HepG2 (cell line): ENCODE measurements around the gene NPTX2. TPM values are rescaled to one million over a fixed set of nuclear protein-coding genes. Genes with fewer than 3 reads are reported as not detected.

Experiments used
- ATAC-seq: fragments of 200-7000 bp; cut with Tn5 transposase; 3 replicates; pipeline ENCODE4 v1.9.1; 2020; ENCODE audit warnings: mild to moderate bottlenecking, moderate library complexity
- BruUV-seq: library from RNA; stranded (reverse); fragments of 400-500 nt; replicated peaks from 2 replicates; lab custom pipeline; 2021; lab: Mats Ljungman, UMichigan
- CTCF ChIA-PET: fragments of 300-600 bp; formaldehyde crosslinking; extraction: SDS; loops from one replicate; lab custom pipeline; 2021; ENCODE audit warnings: low total read pairs, inconsistent platforms, low intra/inter-chr PET ratio; lab: Yijun Ruan, JAX
- POLR2A ChIA-PET: fragments of 350-600 bp; sonication (Branson Sonifier 250); formaldehyde crosslinking; loops from one replicate; lab custom pipeline; 2020; ENCODE audit warnings: antibody characterized with exemption, inconsistent platforms; lab: Yijun Ruan, JAX
- DNase-seq: peaks from one replicate; pipeline ENCODE4 v3.0.0-alpha.2; 2015; ENCODE audit warnings: low spot score
- FAIRE-seq: peaks from 3 replicates; lab custom pipeline; 2011; peaks lifted over from hg19 to GRCh38; lab: Jason Lieb, UNC
- H2AFZ ChIP-seq: one replicate; pipeline ENCODE4 v1.6.1; 2011; ENCODE audit warnings: low read length, inconsistent platforms
- H3K27ac ChIP-seq: fragments of 300-600 bp; 3 replicates; pipeline ENCODE4 v1.8.0; 2011; ENCODE audit warnings: mixed run types, mild to moderate bottlenecking, mixed read lengths, low read length, inconsistent platforms; ENCODE audit not compliant: insufficient read depth; ENCODE audit errors: extremely low read length
- H3K27me3 ChIP-seq, 2 experiments: fragments of 200-600 bp in 1 of 2; 2 replicates in 1 of 2; 3 replicates in 1 of 2; pipeline versions ENCODE4 v1.6.0 to v1.8.0; 2011; ENCODE audit warnings: low read length in 2 of 2, mild to moderate bottlenecking in 2 of 2, moderate library complexity in 2 of 2, inconsistent platforms in 1 of 2; ENCODE audit not compliant: insufficient read depth in 2 of 2, control insufficient read depth in 1 of 2
- H3K36me3 ChIP-seq, 2 experiments: fragments of 200-600 bp in 1 of 2; replicated peaks in 1 of 2; 2 replicates in 1 of 2; 3 replicates in 1 of 2; pipeline versions ENCODE4 v1.5.1 to v1.8.0; 2011; ENCODE audit warnings: low read length in 2 of 2, inconsistent platforms in 1 of 2; ENCODE audit not compliant: insufficient read depth in 2 of 2, control insufficient read depth in 1 of 2
- H3K4me1 ChIP-seq: 2 replicates; pipeline ENCODE4 v1.5.1; 2012; ENCODE audit warnings: low read length, inconsistent platforms; ENCODE audit not compliant: insufficient read depth
- H3K4me2 ChIP-seq: 2 replicates; pipeline ENCODE4 v1.6.0; 2011; ENCODE audit warnings: low read depth, low read length, inconsistent platforms
- H3K4me3 ChIP-seq, 3 experiments: fragments of 200-600 bp in 1 of 3; sonication (generic), shearing (Covaris generic) in 1 of 3; replicated peaks in 1 of 3; 2 replicates each; pipeline ENCODE4 v1.5.1; 2011 to 2016; ENCODE audit warnings: low read length in 3 of 3, inconsistent platforms in 2 of 3, low read depth in 2 of 3, mild to moderate bottlenecking in 2 of 3, control low read depth in 1 of 3, mixed read lengths in 1 of 3; ENCODE audit not compliant: insufficient read depth in 1 of 3
- H3K79me2 ChIP-seq: one replicate; pipeline ENCODE4 v1.6.1; 2011; ENCODE audit warnings: low read length, inconsistent platforms; ENCODE audit not compliant: insufficient read depth
- H3K9ac ChIP-seq: 2 replicates; pipeline ENCODE4 v1.6.0; 2011; ENCODE audit warnings: mild to moderate bottlenecking, low read depth, low read length, inconsistent platforms; ENCODE audit not compliant: insufficient read depth
- H3K9me3 ChIP-seq: 2 replicates; pipeline ENCODE4 v1.5.1; 2012; ENCODE audit warnings: mild to moderate bottlenecking, low read length
- H4K20me1 ChIP-seq: 2 replicates; pipeline ENCODE4 v1.6.0; 2011; ENCODE audit warnings: inconsistent platforms, mild to moderate bottlenecking, low read length, moderate library complexity; ENCODE audit not compliant: insufficient read depth
- MED8 ChIP-seq: sonication (generic); formaldehyde crosslinking; IDR thresholded peaks from 2 replicates; pipeline ENCODE4 v1.8.1; 2023; ENCODE audit warnings: mild to moderate bottlenecking, missing genetic modification reagents; ENCODE audit not compliant: insufficient replicate concordance
- MIER3 ChIP-seq: IDR thresholded peaks from 2 replicates; pipeline ENCODE4 v1.6.1; 2016; ENCODE audit warnings: missing compliant biosample characterization, borderline replicate concordance
- NR2F2 ChIP-seq: IDR thresholded peaks from 2 replicates; pipeline ENCODE4 v1.6.1; 2012; ENCODE audit warnings: low read depth, inconsistent platforms, borderline replicate concordance
- PAWR ChIP-seq: sonication (generic); formaldehyde crosslinking; IDR thresholded peaks from 2 replicates; pipeline ENCODE4 v1.4.0; 2020; ENCODE audit warnings: missing genetic modification reagents, mild to moderate bottlenecking, borderline replicate concordance
- SIN3A ChIP-seq: IDR thresholded peaks from 2 replicates; pipeline ENCODE4 v1.6.1; 2011; ENCODE audit warnings: low read depth, mild to moderate bottlenecking, control low read depth, low read length, borderline replicate concordance
- SPEN ChIP-seq: sonication (generic); formaldehyde crosslinking; IDR thresholded peaks from 2 replicates; pipeline ENCODE4 v1.5.1; 2020; ENCODE audit warnings: low read depth, mild to moderate bottlenecking, missing genetic modification reagents
- TMF1 ChIP-seq: sonication (generic); formaldehyde crosslinking; IDR thresholded peaks from 2 replicates; pipeline ENCODE4 v1.8.1; 2022; ENCODE audit warnings: low read depth, missing genetic modification reagents
- WGBS: methylation state at CpG from one replicate; pipeline ENCODE4 v1.1.6; 2017; ENCODE audit warnings: low lambda C conversion rate; 5-methylcytosine and 5-hydroxymethylcytosine counted together
- in situ Hi-C: cut with HindIII; loops from 2 replicates; pipeline ENCODE4 v1.10.0; 2017; ENCODE audit warnings: low pct_unique_long_range_greater_than_20kb; ENCODE audit not compliant: extremely low pct_ligation_motif_present
- intact Hi-C: fragments of 100-400 bp; cut with micrococcal nuclease; formaldehyde crosslinking; loops from one replicate; pipeline ENCODE4 v1.10.0; 2022; ENCODE audit not compliant: unreplicated experiment
- polyA plus RNA-seq, 8 experiments: library from polyadenylated mRNA; depleted of rRNA in 3 of 8; stranded (reverse) in 7 of 8; unstranded in 1 of 8; fragments of >200 nt; fragmentation: Illumina TruSeq in 4 of 8; extraction: Trizol in 4 of 8; gene quantifications; 2 replicates each; pipeline versions ENCODE4 v1.2.1 to v1.2.3, GENCODE V29; 2011 to 2016; ENCODE audit warnings: low read depth in 4 of 8, missing spikeins in 1 of 8, mixed read lengths in 1 of 8; ENCODE audit not compliant: insufficient read depth in 1 of 8
- total RNA-seq, 5 experiments: library from RNA; depleted of rRNA; stranded (reverse); fragments of >200 nt; fragmentation: Illumina TruSeq; extraction: Trizol; gene quantifications; 2 replicates each; pipeline ENCODE4 v1.2.3, GENCODE V29; 2016; ENCODE audit warnings: low read depth in 1 of 5
- TF ChIP-seq, protein P1 (sequence below), 2 experiments: sonication (generic) in 1 of 2; formaldehyde crosslinking in 1 of 2; IDR thresholded peaks; 2 replicates each; pipeline versions ENCODE4 v1.4.0 to v1.6.1; 2018 to 2020; ENCODE audit warnings: missing genetic modification reagents in 2 of 2, borderline replicate concordance in 1 of 2, low read depth in 1 of 2, mild to moderate bottlenecking in 1 of 2, missing biosample characterization in 1 of 2
- TF ChIP-seq, protein P2 (sequence below): sonication (generic); formaldehyde crosslinking; IDR thresholded peaks from 2 replicates; pipeline ENCODE4 v1.4.0; 2020; ENCODE audit warnings: missing genetic modification reagents
- TF ChIP-seq, protein P3 (sequence below): IDR thresholded peaks from 2 replicates; pipeline ENCODE4 v1.6.1; 2016; ENCODE audit warnings: control low read depth
- TF ChIP-seq, protein P4 (sequence below): IDR thresholded peaks from 2 replicates; pipeline ENCODE4 v1.6.1; 2016; ENCODE audit warnings: low read depth, borderline replicate concordance

Gene NPTX2
- total and polyA plus RNA-seq, 2 of the 13 experiments (the other 11 are each of a cell fraction or from before 2014, with no cell fraction given): not detected

DNA sequence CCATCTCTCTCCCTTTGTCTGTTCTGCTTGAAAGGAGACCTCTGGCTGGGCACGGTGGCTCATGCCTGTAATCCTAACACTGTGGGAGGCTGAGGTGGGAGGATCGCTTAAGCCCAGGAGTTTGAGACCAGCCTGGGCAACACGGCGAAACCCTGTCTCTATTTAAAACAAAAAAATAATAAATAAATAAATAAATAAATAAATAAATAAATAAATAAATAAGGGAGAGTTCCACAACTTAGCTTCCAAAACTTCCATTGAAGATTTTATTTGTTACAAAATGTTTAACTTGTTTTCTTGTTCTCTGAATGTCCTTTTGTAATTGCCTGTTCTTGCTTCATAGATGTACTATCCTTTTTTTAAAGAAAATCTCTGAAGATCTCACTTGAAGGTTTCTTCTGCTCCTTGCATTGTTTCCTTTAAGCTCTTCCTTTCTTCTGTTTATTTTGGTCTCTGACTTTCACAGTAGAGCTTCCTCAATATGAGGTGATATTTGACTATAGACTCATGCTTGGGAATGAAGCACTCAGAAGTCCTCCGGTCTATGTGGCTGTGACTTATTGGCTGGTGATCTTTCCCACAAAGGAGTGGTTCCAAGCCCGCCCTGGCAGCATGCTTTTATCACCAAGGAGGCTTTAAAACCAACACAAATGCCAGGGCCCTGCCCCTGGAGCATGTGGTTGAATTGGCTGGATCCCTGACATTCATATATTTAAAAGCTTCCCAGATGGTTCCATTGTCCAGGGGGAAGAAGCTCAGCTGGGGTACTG lies 18.1 kb upstream of the NPTX2 start:
- ATAC-seq (no peak), FAIRE-seq (no peak), DNase-seq (no peak)
- no peaks in the 10 kb centered on the region for H3K9me3 ChIP-seq
- WGBS: 25% methylated on average over 6 of the region's 6 CpGs
- H3K27me3 ChIP-seq: peaks cover 0 to 29% of the 10 kb centered on the region in 2 experiments; a peak in 2 of 5 replicates
- ChIA-PET CTCF (no interaction called here), POLR2A (no interaction called here)
- H2AFZ ChIP-seq: no peak overlapping the region
- H3K27ac ChIP-seq: no peak overlapping the region
- H3K9ac ChIP-seq: no peak overlapping the region
- H4K20me1 ChIP-seq: no peaks in the 10 kb centered on the region
- H3K4me3 ChIP-seq: no peak overlapping the region
- H3K79me2 ChIP-seq: no peaks in the 10 kb centered on the region
- no peaks in the 10 kb centered on the region for H3K36me3 ChIP-seq
- no peak for TF ChIP-seq MED8 (CRISPR knock-in tag)
- TF ChIP-seq, protein P1, sequence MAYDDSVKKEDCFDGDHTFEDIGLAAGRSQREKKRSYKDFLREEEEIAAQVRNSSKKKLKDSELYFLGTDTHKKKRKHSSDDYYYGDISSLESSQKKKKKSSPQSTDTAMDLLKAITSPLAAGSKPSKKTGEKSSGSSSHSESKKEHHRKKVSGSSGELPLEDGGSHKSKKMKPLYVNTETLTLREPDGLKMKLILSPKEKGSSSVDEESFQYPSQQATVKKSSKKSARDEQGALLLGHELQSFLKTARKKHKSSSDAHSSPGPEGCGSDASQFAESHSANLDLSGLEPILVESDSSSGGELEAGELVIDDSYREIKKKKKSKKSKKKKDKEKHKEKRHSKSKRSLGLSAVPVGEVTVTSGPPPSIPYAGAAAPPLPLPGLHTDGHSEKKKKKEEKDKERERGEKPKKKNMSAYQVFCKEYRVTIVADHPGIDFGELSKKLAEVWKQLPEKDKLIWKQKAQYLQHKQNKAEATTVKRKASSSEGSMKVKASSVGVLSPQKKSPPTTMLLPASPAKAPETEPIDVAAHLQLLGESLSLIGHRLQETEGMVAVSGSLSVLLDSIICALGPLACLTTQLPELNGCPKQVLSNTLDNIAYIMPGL (CRISPR knock-in tag; IDR thresholded peaks at IDR 0.05; ENCODE audit: borderline replicate concordance in 1 of 2, low read depth in 1 of 2): no peak
- TF ChIP-seq, protein P2, sequence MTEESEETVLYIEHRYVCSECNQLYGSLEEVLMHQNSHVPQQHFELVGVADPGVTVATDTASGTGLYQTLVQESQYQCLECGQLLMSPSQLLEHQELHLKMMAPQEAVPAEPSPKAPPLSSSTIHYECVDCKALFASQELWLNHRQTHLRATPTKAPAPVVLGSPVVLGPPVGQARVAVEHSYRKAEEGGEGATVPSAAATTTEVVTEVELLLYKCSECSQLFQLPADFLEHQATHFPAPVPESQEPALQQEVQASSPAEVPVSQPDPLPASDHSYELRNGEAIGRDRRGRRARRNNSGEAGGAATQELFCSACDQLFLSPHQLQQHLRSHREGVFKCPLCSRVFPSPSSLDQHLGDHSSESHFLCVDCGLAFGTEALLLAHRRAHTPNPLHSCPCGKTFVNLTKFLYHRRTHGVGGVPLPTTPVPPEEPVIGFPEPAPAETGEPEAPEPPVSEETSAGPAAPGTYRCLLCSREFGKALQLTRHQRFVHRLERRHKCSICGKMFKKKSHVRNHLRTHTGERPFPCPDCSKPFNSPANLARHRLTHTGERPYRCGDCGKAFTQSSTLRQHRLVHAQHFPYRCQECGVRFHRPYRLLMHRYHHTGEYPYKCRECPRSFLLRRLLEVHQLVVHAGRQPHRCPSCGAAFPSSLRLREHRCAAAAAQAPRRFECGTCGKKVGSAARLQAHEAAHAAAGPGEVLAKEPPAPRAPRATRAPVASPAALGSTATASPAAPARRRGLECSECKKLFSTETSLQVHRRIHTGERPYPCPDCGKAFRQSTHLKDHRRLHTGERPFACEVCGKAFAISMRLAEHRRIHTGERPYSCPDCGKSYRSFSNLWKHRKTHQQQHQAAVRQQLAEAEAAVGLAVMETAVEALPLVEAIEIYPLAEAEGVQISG: no peak
- no peak for TF ChIP-seq SIN3A
- TF ChIP-seq MIER3 (CRISPR knock-in tag): no peak
- TF ChIP-seq, protein P3, sequence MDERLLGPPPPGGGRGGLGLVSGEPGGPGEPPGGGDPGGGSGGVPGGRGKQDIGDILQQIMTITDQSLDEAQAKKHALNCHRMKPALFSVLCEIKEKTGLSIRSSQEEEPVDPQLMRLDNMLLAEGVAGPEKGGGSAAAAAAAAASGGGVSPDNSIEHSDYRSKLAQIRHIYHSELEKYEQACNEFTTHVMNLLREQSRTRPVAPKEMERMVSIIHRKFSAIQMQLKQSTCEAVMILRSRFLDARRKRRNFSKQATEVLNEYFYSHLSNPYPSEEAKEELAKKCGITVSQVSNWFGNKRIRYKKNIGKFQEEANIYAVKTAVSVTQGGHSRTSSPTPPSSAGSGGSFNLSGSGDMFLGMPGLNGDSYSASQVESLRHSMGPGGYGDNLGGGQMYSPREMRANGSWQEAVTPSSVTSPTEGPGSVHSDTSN (CRISPR knock-in tag): no peak
- TF ChIP-seq, protein P4, sequence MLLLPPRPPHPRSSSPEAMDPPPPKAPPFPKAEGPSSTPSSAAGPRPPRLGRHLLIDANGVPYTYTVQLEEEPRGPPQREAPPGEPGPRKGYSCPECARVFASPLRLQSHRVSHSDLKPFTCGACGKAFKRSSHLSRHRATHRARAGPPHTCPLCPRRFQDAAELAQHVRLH (CRISPR knock-in tag): no peak
- TF ChIP-seq TMF1 (CRISPR knock-in tag): no peak
- no peak for TF ChIP-seq SPEN (CRISPR knock-in tag)
- TF ChIP-seq PAWR (CRISPR knock-in tag): no peak
- TF ChIP-seq NR2F2: no peak
- H3K4me2 ChIP-seq: no peak overlapping the region
- H3K4me1 ChIP-seq: no peaks in the 10 kb centered on the region
- in situ Hi-C loops (no loop called here), intact Hi-C loops (no loop called here)
- no TSS peak for BruUV-seq
